H9 (cell line): Measurements from ENCODE around the gene MGRN1. TPM values are rescaled to one million over a fixed set of nuclear protein-coding genes. Genes with fewer than 3 reads are reported as not detected.

Source experiments
- DNase-seq: peaks from one replicate; pipeline ENCODE4 v3.0.0-alpha.2; 2017
- H2AFZ ChIP-seq: one replicate; pipeline ENCODE4 v1.6.1; 2013; ENCODE audit warnings: mild to moderate bottlenecking, low read length, control low read depth, moderate library complexity
- H2AK5ac ChIP-seq: 2 replicates; pipeline ENCODE4 v1.6.1; 2013; ENCODE audit warnings: low read length, control low read depth, mixed read lengths; ENCODE audit not compliant: insufficient read length
- H2BK120ac ChIP-seq: one replicate; pipeline ENCODE4 v1.6.1; 2013; ENCODE audit warnings: low read depth, mild to moderate bottlenecking, low read length, control low read depth, inconsistent platforms; ENCODE audit not compliant: poor library complexity, severe bottlenecking
- H2BK12ac ChIP-seq: 2 replicates; pipeline ENCODE4 v1.6.1; 2013; ENCODE audit warnings: low read length, control low read depth, mixed read lengths, low read depth; ENCODE audit not compliant: insufficient read length
- H2BK15ac ChIP-seq: 2 replicates; pipeline ENCODE4 v1.6.1; 2013; ENCODE audit warnings: low read depth, low read length, control low read depth
- H2BK20ac ChIP-seq: one replicate; pipeline ENCODE4 v1.6.1; 2013; ENCODE audit warnings: low read depth, mild to moderate bottlenecking, low read length, control low read depth, inconsistent platforms; ENCODE audit not compliant: poor library complexity, severe bottlenecking
- H2BK5ac ChIP-seq: 2 replicates; pipeline ENCODE4 v1.6.1; 2013; ENCODE audit warnings: low read length, control low read depth, mixed read lengths; ENCODE audit not compliant: insufficient read length
- H3K14ac ChIP-seq: 2 replicates; pipeline ENCODE4 v1.6.1; 2013; ENCODE audit warnings: low read length, control low read depth; ENCODE audit not compliant: insufficient read depth
- H3K18ac ChIP-seq: 2 replicates; pipeline ENCODE4 v1.6.1; 2013; ENCODE audit warnings: low read depth, mild to moderate bottlenecking, mixed read lengths, low read length, control low read depth; ENCODE audit not compliant: insufficient read length
- H3K23ac ChIP-seq: 2 replicates; pipeline ENCODE4 v1.6.1; 2013; ENCODE audit warnings: low read length, control low read depth, mixed read lengths, low read depth; ENCODE audit not compliant: insufficient read length
- H3K23me2 ChIP-seq: 2 replicates; pipeline ENCODE4 v1.6.1; 2013; ENCODE audit warnings: low read depth, mild to moderate bottlenecking, mixed read lengths, low read length, control low read depth; ENCODE audit not compliant: insufficient read length, poor library complexity, severe bottlenecking
- H3K27ac ChIP-seq: 2 replicates; pipeline ENCODE4 v1.5.1; 2013; ENCODE audit warnings: low read length, control low read depth, mixed read lengths, low read depth; ENCODE audit not compliant: insufficient read length
- H3K27me3 ChIP-seq: 2 replicates; pipeline ENCODE4 v1.6.1; 2013; ENCODE audit warnings: low read length, control low read depth, inconsistent platforms; ENCODE audit not compliant: insufficient read depth
- H3K4ac ChIP-seq: 2 replicates; pipeline ENCODE4 v1.6.1; 2013; ENCODE audit warnings: low read depth, mild to moderate bottlenecking, control low read depth, inconsistent platforms, low read length, moderate library complexity
- H3K4me1 ChIP-seq: 2 replicates; pipeline ENCODE4 v1.6.1; 2013; ENCODE audit warnings: low read length, control low read depth, inconsistent platforms; ENCODE audit not compliant: insufficient read depth
- H3K4me2 ChIP-seq: 2 replicates; pipeline ENCODE4 v1.6.1; 2013; ENCODE audit warnings: low read length, control low read depth, mixed read lengths; ENCODE audit not compliant: insufficient read length, insufficient read depth
- H3K56ac ChIP-seq: 2 replicates; pipeline ENCODE4 v1.6.1; 2013; ENCODE audit warnings: low read depth, mild to moderate bottlenecking, mixed read lengths, low read length, control low read depth; ENCODE audit not compliant: insufficient read length
- H3K79me1 ChIP-seq: 2 replicates; pipeline ENCODE4 v1.6.1; 2013; ENCODE audit warnings: low read depth, mild to moderate bottlenecking, moderate library complexity, low read length, control low read depth, inconsistent platforms; ENCODE audit not compliant: insufficient read depth, poor library complexity, severe bottlenecking
- H3K79me2 ChIP-seq: 2 replicates; pipeline ENCODE4 v1.6.1; 2013; ENCODE audit warnings: low read length, control low read depth, inconsistent platforms; ENCODE audit not compliant: insufficient read depth
- H3K9ac ChIP-seq: 2 replicates; pipeline ENCODE4 v1.6.1; 2013; ENCODE audit warnings: low read length, control low read depth, mixed read lengths; ENCODE audit not compliant: insufficient read length; ENCODE audit errors: extremely low read depth
- H3K9me3 ChIP-seq: one replicate; pipeline ENCODE4 v1.6.1; 2013; ENCODE audit warnings: low read depth, low read length, inconsistent platforms; ENCODE audit not compliant: control insufficient read depth
- H3T11ph ChIP-seq: one replicate; pipeline ENCODE4 v1.6.1; 2013; ENCODE audit warnings: mild to moderate bottlenecking, low read length, control low read depth, inconsistent platforms
- H4K20me1 ChIP-seq: one replicate; pipeline ENCODE4 v1.6.1; 2013; ENCODE audit not compliant: control insufficient read depth, insufficient read length, insufficient read depth
- H4K5ac ChIP-seq: 2 replicates; pipeline ENCODE4 v1.6.1; 2013; ENCODE audit warnings: low read depth, mild to moderate bottlenecking, mixed read lengths, low read length, control low read depth; ENCODE audit not compliant: insufficient read length
- H4K8ac ChIP-seq: replicated peaks from 2 replicates; pipeline ENCODE4 v1.6.1; 2013; ENCODE audit warnings: low read length, control low read depth, mixed read lengths, low read depth; ENCODE audit not compliant: insufficient read length
- H4K91ac ChIP-seq: 2 replicates; pipeline ENCODE4 v1.6.1; 2013; ENCODE audit warnings: low read depth, mild to moderate bottlenecking, moderate library complexity, mixed read lengths, low read length, control low read depth; ENCODE audit not compliant: insufficient read length
- H3K27ac Mint-ChIP-seq, 3 experiments: 2 replicates in 2 of 3; 3 replicates in 1 of 3; pipeline ENCODE4 v1.8.0; 2020 to 2021; ENCODE audit warnings: mixed read lengths in 3 of 3, mild to moderate bottlenecking in 1 of 3, moderate library complexity in 1 of 3
- H3K27me3 Mint-ChIP-seq: 2 replicates; pipeline ENCODE4 v1.8.0; 2021; ENCODE audit warnings: low read depth, mild to moderate bottlenecking, moderate library complexity, mixed read lengths
- H3K36me3 Mint-ChIP-seq, 3 experiments: 2 replicates in 2 of 3; 3 replicates in 1 of 3; pipeline ENCODE4 v1.8.0; 2020 to 2021; ENCODE audit warnings: low read depth in 3 of 3, mixed read lengths in 3 of 3; ENCODE audit not compliant: insufficient read depth in 1 of 3
- H3K4me1 Mint-ChIP-seq, 2 experiments: 2 replicates each; pipeline ENCODE4 v1.8.0; 2020; ENCODE audit warnings: mixed read lengths in 2 of 2
- H3K4me3 Mint-ChIP-seq, 2 experiments: 2 replicates in 1 of 2; 3 replicates in 1 of 2; pipeline ENCODE4 v1.8.0; 2020 to 2021; ENCODE audit warnings: mild to moderate bottlenecking in 2 of 2, mixed read lengths in 2 of 2, moderate library complexity in 1 of 2
- H3K9me3 Mint-ChIP-seq, 2 experiments: 2 replicates in 1 of 2; 3 replicates in 1 of 2; pipeline ENCODE4 v1.8.0; 2020; ENCODE audit warnings: mild to moderate bottlenecking in 2 of 2, mixed read lengths in 2 of 2, moderate library complexity in 1 of 2
- WGBS: extraction: QIAGEN DNeasy Blood & Tissue Kit; methylation state at CpG from one replicate; pipeline ENCODE4 v1.1.7; 2013; ENCODE audit warnings: missing lambda C conversion rate, low lambda C conversion rate, mixed read lengths; ENCODE audit not compliant: insufficient read length; ENCODE audit errors: extremely low coverage; 5-methylcytosine and 5-hydroxymethylcytosine counted together
- total RNA-seq: library from RNA; stranded (reverse); gene quantifications from 2 replicates; pipeline ENCODE4 v1.2.1, GENCODE V29; 2021
- TF ChIP-seq, protein P1 (sequence below): fragments of 200-600 bp; sonication (generic); conservative IDR thresholded peaks from 3 replicates; pipeline ENCODE4 v1.8.0; 2021; ENCODE audit warnings: antibody characterized with exemption, mild to moderate bottlenecking

MGRN1 gene
- total RNA-seq, 1 experiment from 2014 or later = 91.6 TPM

DNA sequence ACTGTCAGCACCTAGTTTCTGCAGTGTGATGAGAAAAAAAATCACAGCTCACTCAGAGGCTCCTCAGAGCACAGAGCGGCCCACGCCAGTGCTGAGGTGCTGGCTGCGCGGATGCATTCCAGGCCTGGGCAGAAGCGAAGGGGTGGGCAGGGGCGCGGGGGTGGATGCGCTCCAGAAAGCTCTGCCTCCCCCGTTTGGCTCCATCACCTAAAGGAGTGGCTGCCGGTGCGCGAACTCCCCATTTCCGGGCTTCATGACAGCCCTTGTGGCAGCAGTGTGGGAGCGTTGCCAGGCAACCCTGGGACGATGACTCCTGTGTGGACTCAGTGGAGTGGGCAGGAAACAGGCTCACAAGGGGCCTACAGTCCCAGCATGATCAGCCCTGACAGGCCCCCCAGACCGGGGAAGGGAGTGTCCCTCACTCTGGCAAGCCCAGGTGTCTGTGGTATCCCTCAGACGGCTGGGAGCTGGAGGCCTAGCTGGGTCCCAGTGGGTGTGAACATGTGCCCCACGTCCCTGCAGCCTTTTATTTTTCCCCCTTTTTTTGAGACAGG lies 35.9 kb downstream of the MGRN1 start:
- TF ChIP-seq, protein P1, sequence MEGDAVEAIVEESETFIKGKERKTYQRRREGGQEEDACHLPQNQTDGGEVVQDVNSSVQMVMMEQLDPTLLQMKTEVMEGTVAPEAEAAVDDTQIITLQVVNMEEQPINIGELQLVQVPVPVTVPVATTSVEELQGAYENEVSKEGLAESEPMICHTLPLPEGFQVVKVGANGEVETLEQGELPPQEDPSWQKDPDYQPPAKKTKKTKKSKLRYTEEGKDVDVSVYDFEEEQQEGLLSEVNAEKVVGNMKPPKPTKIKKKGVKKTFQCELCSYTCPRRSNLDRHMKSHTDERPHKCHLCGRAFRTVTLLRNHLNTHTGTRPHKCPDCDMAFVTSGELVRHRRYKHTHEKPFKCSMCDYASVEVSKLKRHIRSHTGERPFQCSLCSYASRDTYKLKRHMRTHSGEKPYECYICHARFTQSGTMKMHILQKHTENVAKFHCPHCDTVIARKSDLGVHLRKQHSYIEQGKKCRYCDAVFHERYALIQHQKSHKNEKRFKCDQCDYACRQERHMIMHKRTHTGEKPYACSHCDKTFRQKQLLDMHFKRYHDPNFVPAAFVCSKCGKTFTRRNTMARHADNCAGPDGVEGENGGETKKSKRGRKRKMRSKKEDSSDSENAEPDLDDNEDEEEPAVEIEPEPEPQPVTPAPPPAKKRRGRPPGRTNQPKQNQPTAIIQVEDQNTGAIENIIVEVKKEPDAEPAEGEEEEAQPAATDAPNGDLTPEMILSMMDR = no peak
- Mint-ChIP-seq H3K27me3 (no peaks in the 10 kb centered on the region; the same call in 1 of the 2 replicates), H3K4me1 (peaks cover 0 to 8% of the 10 kb centered on the region in 2 experiments; a peak in 2 of 4 replicates), H3K36me3 (peaks cover 11 to 49% (median 32%) of the 10 kb centered on the region in 3 experiments; a peak in 6 of 7 replicates), H3K9me3 (no peaks in the 10 kb centered on the region), H3K4me3 (no peak overlapping the region), H3K27ac (no peak overlapping the region)
- WGBS = no CpG with 5 or more reads among the region's 18 CpGs
- H3K4ac ChIP-seq = no peak overlapping the region
- H4K8ac ChIP-seq = no peak overlapping the region
- no peaks in the 10 kb centered on the region for H3K79me1 ChIP-seq
- H3K56ac ChIP-seq = no peak overlapping the region
- no peak overlapping the region for H3K9ac ChIP-seq
- H2BK20ac ChIP-seq = no peak overlapping the region
- no peak overlapping the region for H3K23ac ChIP-seq
- no peaks in the 10 kb centered on the region for H3K23me2 ChIP-seq
- H4K5ac ChIP-seq = no peak overlapping the region
- no peak overlapping the region for H2BK15ac ChIP-seq
- no peaks in the 10 kb centered on the region for H4K20me1 ChIP-seq
- no peak overlapping the region for H3T11ph ChIP-seq
- H3K4me1 ChIP-seq = no peaks in the 10 kb centered on the region
- H3K4me2 ChIP-seq = no peak overlapping the region
- no peak overlapping the region for H3K14ac ChIP-seq
- H2BK120ac ChIP-seq = no peak overlapping the region
- H2BK5ac ChIP-seq = no peak overlapping the region
- H2BK12ac ChIP-seq = no peak overlapping the region
- no peak overlapping the region for H2AFZ ChIP-seq
- H4K91ac ChIP-seq = no peak overlapping the region
- H3K79me2 ChIP-seq = no peaks in the 10 kb centered on the region
- H3K27ac ChIP-seq = no peak overlapping the region
- H3K9me3 ChIP-seq = no peaks in the 10 kb centered on the region
- DNase-seq = no peak
- H3K18ac ChIP-seq = no peak overlapping the region
- no peaks in the 10 kb centered on the region for H3K27me3 ChIP-seq
- no peak overlapping the region for H2AK5ac ChIP-seq
